HFF-Myc (cell line): ENCODE measurements around the gene RAB40B.

Experiments
- DNase-seq: peaks from one replicate; pipeline ENCODE4 v3.0.0-alpha.2; 2011; ENCODE audit warnings: low read depth; ENCODE audit errors: extremely low read depth
- H3K4me3 ChIP-seq: replicated peaks from 2 replicates; pipeline ENCODE4 v1.5.1; 2011; ENCODE audit warnings: low read depth, mild to moderate bottlenecking, control low read depth, low read length
- CTCF ChIP-seq: IDR thresholded peaks from 2 replicates; pipeline ENCODE4 v1.5.1; 2012; ENCODE audit warnings: mild to moderate bottlenecking, low read depth, low read length, control low read depth; ENCODE audit errors: missing control alignments

Gene RAB40B

GRCh38 chr17:82665217-82665616, 33.3 kb downstream of the RAB40B start:
- DNase-seq = no peak
- no peak overlapping the region for H3K4me3 ChIP-seq
- TF ChIP-seq CTCF = no peak

- no peak for DNase-seq
- H3K4me3 ChIP-seq = no peak overlapping the region
- no peak for TF ChIP-seq CTCF
Observed at GRCh38 chr17:82664701-82665182, 33.8 kb downstream of the RAB40B start.

GRCh38 chr17:82664276-82664575, 34.3 kb downstream of the RAB40B start:
- no peak overlapping the region for H3K4me3 ChIP-seq
- no peak for TF ChIP-seq CTCF
- no peak for DNase-seq

GRCh38 chr17:82663381-82664275, 34.9 kb downstream of the RAB40B start:
- no peak for TF ChIP-seq CTCF
- no peak overlapping the region for H3K4me3 ChIP-seq
- DNase-seq = no peak

GRCh38 chr17:82662711-82663261, 35.7 kb downstream of the RAB40B start:
- TF ChIP-seq CTCF = no peak
- H3K4me3 ChIP-seq = no peak overlapping the region
- DNase-seq = no peak

GRCh38 chr17:82661717-82662683, 36.5 kb downstream of the RAB40B start:
- DNase-seq = no peak
- TF ChIP-seq CTCF = no peak
- no peak overlapping the region for H3K4me3 ChIP-seq
